Muscle of leg (tissue), 11 donors: Measurements from ENCODE around the gene KRT85. TPM values are rescaled to one million over a fixed set of nuclear protein-coding genes. Genes with fewer than 3 reads are reported as not detected.
A peak's percentile ranks its signal among the peaks of the same experiment; 100 is the strongest.

Experiments used
- DNase-seq: peaks from one replicate; pipeline ENCODE4 v3.0.0; 2013
- H3K27ac ChIP-seq: one replicate; pipeline ENCODE4 v1.5.1; 2013; ENCODE audit warnings: mild to moderate bottlenecking, low read length, control low read depth
- H3K27me3 ChIP-seq: one replicate; pipeline ENCODE4 v1.6.1; 2013; ENCODE audit warnings: low read length; ENCODE audit not compliant: control insufficient read depth, insufficient read depth
- H3K36me3 ChIP-seq: one replicate; pipeline ENCODE4 v1.6.1; 2013; ENCODE audit warnings: low read length; ENCODE audit not compliant: control insufficient read depth, insufficient read depth
- H3K4me1 ChIP-seq: one replicate; pipeline ENCODE4 v1.6.1; 2013; ENCODE audit warnings: low read length; ENCODE audit not compliant: control insufficient read depth, insufficient read depth
- H3K4me3 ChIP-seq: one replicate; pipeline ENCODE4 v1.5.1; 2013; ENCODE audit warnings: low read length, control low read depth
- H3K9me3 ChIP-seq: replicated peaks from 2 replicates; pipeline ENCODE4 v1.6.1; 2013; ENCODE audit warnings: low read depth, low read length; ENCODE audit not compliant: control insufficient read depth
- WGBS: methylation state at CpG from one replicate; pipeline ENCODE4 v1.1.5; 2013; ENCODE audit warnings: missing lambda C conversion rate; ENCODE audit not compliant: insufficient coverage; 5-methylcytosine and 5-hydroxymethylcytosine counted together
- polyA plus RNA-seq, 8 donors: library from polyadenylated mRNA; unstranded; fragments of 120-200 nt; gene quantifications; one replicate each; pipeline versions ENCODE4 v1.2.1 to v1.2.3, GENCODE V29; 2013; ENCODE audit warnings: inconsistent platforms in 1 of 8, low replicate concordance in 1 of 8; ENCODE audit not compliant: insufficient read length in 8 of 8, insufficient read depth in 1 of 8
- total RNA-seq: library from RNA; stranded (reverse); fragments of 120-200 nt; gene quantifications from one replicate; pipeline ENCODE4 v1.2.4, GENCODE V29; 2013

KRT85 gene
- total and polyA plus RNA-seq, 9 donors = not detected

GRCh38 chr12:52369211-52369610 is 1.9 kb upstream of the KRT85 start:
- no CpG with 5 or more reads among the region's 3 CpGs for WGBS
- H3K4me3 ChIP-seq = no peak overlapping the region
- no peaks in the 10 kb centered on the region for H3K36me3 ChIP-seq
- H3K27me3 ChIP-seq = peaks cover 14% of the 10 kb centered on the region
- H3K4me1 ChIP-seq = peaks cover 16% of the 10 kb centered on the region
- DNase-seq = no peak
- H3K27ac ChIP-seq = no peak overlapping the region
- H3K9me3 ChIP-seq = no peaks in the 10 kb centered on the region

- no peaks in the 10 kb centered on the region for H3K9me3 ChIP-seq
- no peaks in the 10 kb centered on the region for H3K36me3 ChIP-seq
- 94% methylated on average over 2 of the region's 3 CpGs for WGBS
- no peak overlapping the region for H3K27ac ChIP-seq
- H3K4me3 ChIP-seq = no peak overlapping the region
- peaks cover 18% of the 10 kb centered on the region for H3K27me3 ChIP-seq
- DNase-seq = no peak
- H3K4me1 ChIP-seq = peaks cover 16% of the 10 kb centered on the region
Observed at GRCh38 chr12:52368508-52368907, 1.2 kb upstream of the KRT85 start.

GRCh38 chr12:52367876-52368275 is 595 bp upstream of the KRT85 start:
- 74% methylated on average over 5 of the region's 6 CpGs for WGBS

GRCh38 chr12:52364901-52365489 is 2.3 kb downstream of the KRT85 start:
- DNase-seq = no peak
- Histone ChIP-seq H3K4me3 (no peak overlapping the region), H3K36me3 (no peaks in the 10 kb centered on the region), H3K9me3 (no peaks in the 10 kb centered on the region), H3K4me1 (peaks cover 17% of the 10 kb centered on the region), H3K27ac (no peak overlapping the region), H3K27me3 (peaks cover 19% of the 10 kb centered on the region)
- WGBS = 76% methylated on average over 13 of the region's 14 CpGs

More at GRCh38 chr12:52367876-52368275, 595 bp upstream of the KRT85 start:
- peaks cover 16% of the 10 kb centered on the region for H3K4me1 ChIP-seq
- H3K36me3 ChIP-seq = no peaks in the 10 kb centered on the region
- no peak for DNase-seq
- peaks cover 18% of the 10 kb centered on the region for H3K27me3 ChIP-seq
- no peaks in the 10 kb centered on the region for H3K9me3 ChIP-seq
- H3K4me3 ChIP-seq = no peak overlapping the region
- H3K27ac ChIP-seq = no peak overlapping the region

GRCh38 chr12:52364061-52364460 is 3.2 kb downstream of the KRT85 start:
- peaks cover 17% of the 10 kb centered on the region for H3K27me3 ChIP-seq
- WGBS = 80% methylated on average over 1 of the region's 7 CpGs

GRCh38 chr12:52363111-52363679 is 4.1 kb downstream of the KRT85 start:
- Histone ChIP-seq H3K4me3 (no peak overlapping the region), H3K27ac (no peak overlapping the region), H3K27me3 (peaks cover 15% of the 10 kb centered on the region), H3K4me1 (peaks cover 28% of the 10 kb centered on the region), H3K9me3 (no peaks in the 10 kb centered on the region), H3K36me3 (no peaks in the 10 kb centered on the region)
- no peak for DNase-seq
- WGBS = 96% methylated on average over 10 of the region's 12 CpGs

More at GRCh38 chr12:52364061-52364460, 3.2 kb downstream of the KRT85 start:
- Histone ChIP-seq H3K27ac (no peak overlapping the region), H3K9me3 (no peaks in the 10 kb centered on the region), H3K36me3 (no peaks in the 10 kb centered on the region), H3K4me1 (peaks cover 24% of the 10 kb centered on the region), H3K4me3 (no peak overlapping the region)
- DNase-seq = no peak

- Histone ChIP-seq H3K4me3 (no peak overlapping the region), H3K9me3 (no peaks in the 10 kb centered on the region), H3K27me3 (peaks cover 10% of the 10 kb centered on the region), H3K27ac (no peak overlapping the region), H3K4me1 (peaks cover 28% of the 10 kb centered on the region), H3K36me3 (no peaks in the 10 kb centered on the region)
- 77% methylated on average over 7 of the region's 11 CpGs for WGBS
- no peak for DNase-seq
Observed at GRCh38 chr12:52362118-52362726, 5.1 kb downstream of the KRT85 start.

- no peak overlapping the region for H3K4me3 ChIP-seq
- H3K9me3 ChIP-seq = no peaks in the 10 kb centered on the region
- DNase-seq = no peak
- peaks cover 8% of the 10 kb centered on the region for H3K27me3 ChIP-seq
- 75% methylated on average over 1 of the region's 1 CpG for whole genome bisulfite sequencing
- no peak overlapping the region for H3K27ac ChIP-seq
- H3K36me3 ChIP-seq = no peaks in the 10 kb centered on the region
- peaks cover 28% of the 10 kb centered on the region for H3K4me1 ChIP-seq
Observed at GRCh38 chr12:52361553-52361952, 5.7 kb downstream of the KRT85 start.

- H3K27me3 ChIP-seq = peaks cover 8% of the 10 kb centered on the region
- DNase-seq = peak; percentile 46
- H3K9me3 ChIP-seq = no peaks in the 10 kb centered on the region
- no peaks in the 10 kb centered on the region for H3K36me3 ChIP-seq
- no peak overlapping the region for H3K4me3 ChIP-seq
- no peak overlapping the region for H3K27ac ChIP-seq
- 66% methylated on average over 12 of the region's 13 CpGs for WGBS
- peaks cover 28% of the 10 kb centered on the region for H3K4me1 ChIP-seq
Observed at GRCh38 chr12:52360663-52361271, 6.5 kb downstream of the KRT85 start.

- Histone ChIP-seq H3K36me3 (no peaks in the 10 kb centered on the region), H3K9me3 (no peaks in the 10 kb centered on the region), H3K27me3 (peaks cover 8% of the 10 kb centered on the region), H3K4me1 (peaks cover 31% of the 10 kb centered on the region), H3K27ac (no peak overlapping the region), H3K4me3 (no peak overlapping the region)
- 72% methylated on average over 7 of the region's 7 CpGs for WGBS
- no peak for DNase-seq
Observed at GRCh38 chr12:52360106-52360662, 7.1 kb downstream of the KRT85 start.
